Neural crest cell (in vitro differentiated cells): ENCODE measurements around the gene VWA8. TPM values are rescaled to one million over a fixed set of nuclear protein-coding genes. Genes with fewer than 3 reads are reported as not detected.

Experiments used
- DNase-seq: peaks from one replicate; pipeline ENCODE4 v3.0.0; 2021; ENCODE audit warnings: low read depth, mixed read lengths, low spot score
- H3K27ac Mint-ChIP-seq: one replicate; pipeline ENCODE4 v1.8.0; 2021; ENCODE audit warnings: mild to moderate bottlenecking, mixed read lengths; ENCODE audit not compliant: unreplicated experiment
- H3K27me3 Mint-ChIP-seq: 2 replicates; pipeline ENCODE4 v1.8.0; 2021; ENCODE audit warnings: low read depth, mild to moderate bottlenecking, mixed read lengths
- H3K36me3 Mint-ChIP-seq: 2 replicates; pipeline ENCODE4 v1.8.0; 2021; ENCODE audit warnings: low read depth, mild to moderate bottlenecking, mixed read lengths
- H3K4me1 Mint-ChIP-seq: 2 replicates; pipeline ENCODE4 v1.8.0; 2021; ENCODE audit warnings: mixed read lengths
- H3K4me3 Mint-ChIP-seq: one replicate; pipeline ENCODE4 v1.8.0; 2021; ENCODE audit warnings: mild to moderate bottlenecking, mixed read lengths
- H3K9me3 Mint-ChIP-seq: 2 replicates; pipeline ENCODE4 v1.8.0; 2021; ENCODE audit warnings: mixed read lengths
- total RNA-seq: library from RNA; stranded (reverse); gene quantifications from 2 replicates; pipeline ENCODE4 v1.2.1, GENCODE V29; 2021
- TF ChIP-seq, protein P1 (sequence below): fragments of 200-600 bp; sonication (generic); conservative IDR thresholded peaks from 2 replicates; pipeline ENCODE4 v1.5.0; 2021; ENCODE audit warnings: antibody characterized with exemption, mild to moderate bottlenecking

The VWA8 gene
- total RNA-seq, 1 donor from 2014 or later, result 19.5 TPM

DNA sequence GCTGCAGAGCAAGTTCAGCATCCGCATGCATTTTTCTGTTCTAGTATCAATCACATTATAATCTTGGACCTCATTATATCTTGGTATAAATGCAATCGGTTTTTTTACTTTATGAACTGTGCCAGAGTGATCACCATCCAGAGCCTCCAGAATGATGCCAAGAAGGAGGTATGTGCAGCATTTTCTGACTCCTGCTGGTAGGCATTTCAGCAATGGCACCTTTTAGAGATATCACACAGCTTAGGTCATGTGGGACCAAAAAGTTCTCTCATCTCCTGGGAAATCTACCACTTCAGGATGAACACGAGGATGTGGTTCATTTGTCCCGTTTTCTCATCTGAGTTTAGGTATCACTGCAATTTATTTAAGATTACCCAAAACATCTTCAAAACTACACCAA lies 220.4 kb downstream of the VWA8 start:
- Mint-ChIP-seq H3K4me1 (no peaks in the 10 kb centered on the region), H3K27ac (no peak overlapping the region), H3K9me3 (no peaks in the 10 kb centered on the region), H3K36me3 (peaks cover 8% of the 10 kb centered on the region), H3K4me3 (no peak overlapping the region), H3K27me3 (no peaks in the 10 kb centered on the region)
- no peak for DNase-seq
- TF ChIP-seq, protein P1, sequence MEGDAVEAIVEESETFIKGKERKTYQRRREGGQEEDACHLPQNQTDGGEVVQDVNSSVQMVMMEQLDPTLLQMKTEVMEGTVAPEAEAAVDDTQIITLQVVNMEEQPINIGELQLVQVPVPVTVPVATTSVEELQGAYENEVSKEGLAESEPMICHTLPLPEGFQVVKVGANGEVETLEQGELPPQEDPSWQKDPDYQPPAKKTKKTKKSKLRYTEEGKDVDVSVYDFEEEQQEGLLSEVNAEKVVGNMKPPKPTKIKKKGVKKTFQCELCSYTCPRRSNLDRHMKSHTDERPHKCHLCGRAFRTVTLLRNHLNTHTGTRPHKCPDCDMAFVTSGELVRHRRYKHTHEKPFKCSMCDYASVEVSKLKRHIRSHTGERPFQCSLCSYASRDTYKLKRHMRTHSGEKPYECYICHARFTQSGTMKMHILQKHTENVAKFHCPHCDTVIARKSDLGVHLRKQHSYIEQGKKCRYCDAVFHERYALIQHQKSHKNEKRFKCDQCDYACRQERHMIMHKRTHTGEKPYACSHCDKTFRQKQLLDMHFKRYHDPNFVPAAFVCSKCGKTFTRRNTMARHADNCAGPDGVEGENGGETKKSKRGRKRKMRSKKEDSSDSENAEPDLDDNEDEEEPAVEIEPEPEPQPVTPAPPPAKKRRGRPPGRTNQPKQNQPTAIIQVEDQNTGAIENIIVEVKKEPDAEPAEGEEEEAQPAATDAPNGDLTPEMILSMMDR, result no peak

DNA sequence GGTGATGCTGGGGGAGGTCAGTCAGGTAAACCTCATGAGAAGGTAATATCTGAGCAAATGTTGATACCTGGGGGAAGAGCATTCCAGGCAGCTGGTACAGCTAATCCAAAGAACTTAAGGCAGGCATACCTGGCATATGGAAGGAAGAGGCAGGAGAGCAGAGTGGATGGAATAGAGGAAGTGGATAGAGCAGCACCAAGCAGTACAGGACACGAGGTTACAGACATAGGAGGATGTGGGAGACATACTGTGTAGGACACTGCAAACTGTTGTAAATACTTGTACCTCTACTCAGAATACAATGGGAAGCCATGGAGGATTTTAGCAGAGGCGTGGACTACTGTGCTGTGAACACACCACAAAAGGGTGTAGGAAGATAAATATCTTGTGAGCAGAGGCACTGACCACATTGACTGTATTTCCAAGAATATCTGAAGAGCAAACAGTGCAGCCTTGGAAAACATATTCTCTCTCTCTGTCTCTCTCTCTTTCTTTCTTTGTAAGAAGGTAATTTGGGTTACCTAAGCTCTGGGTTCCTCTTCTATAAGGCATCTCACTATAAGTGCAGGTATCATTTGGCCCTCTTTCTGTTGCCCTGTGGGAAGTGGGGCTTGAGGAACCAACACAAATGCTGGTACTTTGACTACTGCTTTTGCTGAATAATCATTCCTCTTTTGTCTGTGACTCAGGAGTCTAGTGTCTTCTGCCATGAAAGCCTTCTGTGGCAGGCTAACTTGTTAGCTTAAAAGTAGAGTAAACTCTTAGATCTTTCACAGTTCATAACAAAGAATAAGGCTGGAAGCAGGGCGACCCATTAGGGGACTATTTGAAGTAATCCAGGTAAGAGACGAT lies 238.0 kb downstream of the VWA8 start:
- H3K27me3 Mint-ChIP-seq, result no peaks in the 10 kb centered on the region
- no peaks in the 10 kb centered on the region for H3K9me3 Mint-ChIP-seq
- H3K4me3 Mint-ChIP-seq, result no peak overlapping the region
- no peaks in the 10 kb centered on the region for H3K36me3 Mint-ChIP-seq
- no peak overlapping the region for H3K27ac Mint-ChIP-seq
- DNase-seq, result no peak
- H3K4me1 Mint-ChIP-seq, result no peaks in the 10 kb centered on the region
- TF ChIP-seq, protein P1, result no peak

DNA sequence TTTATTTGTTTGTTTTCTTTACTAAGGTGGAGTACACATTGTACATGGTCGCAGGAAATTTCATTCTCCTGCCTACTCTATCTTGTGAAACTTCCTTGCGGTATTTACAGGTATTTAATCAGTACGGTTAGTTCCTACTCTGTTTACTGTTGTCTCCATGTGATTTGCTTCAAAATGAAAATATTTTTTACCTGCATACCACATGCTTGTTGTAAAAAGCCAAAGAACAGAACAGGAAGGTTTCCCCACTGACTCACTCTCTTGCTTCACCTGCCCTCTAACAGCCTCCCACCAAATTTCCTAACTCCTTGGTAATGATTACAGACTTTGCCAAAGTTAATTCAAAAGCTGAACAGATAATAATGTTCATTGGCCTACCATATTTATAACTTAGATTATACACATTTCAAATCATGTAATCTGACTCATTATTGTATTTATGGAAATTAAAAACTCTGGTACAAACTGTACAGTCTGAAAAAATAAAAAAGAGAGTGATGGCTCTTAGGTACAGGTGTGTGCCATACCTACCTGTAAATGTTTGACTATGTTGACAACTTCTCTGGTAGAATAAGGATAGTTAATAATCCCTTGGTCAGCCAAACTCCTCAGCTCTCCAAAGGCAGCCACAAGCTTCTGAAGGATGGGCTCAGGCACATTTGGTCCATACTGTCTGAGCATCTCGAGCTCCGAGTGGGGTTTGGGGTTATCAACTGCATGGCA lies 239.9 kb downstream of the VWA8 start:
- Mint-ChIP-seq H3K4me3 (no peak overlapping the region), H3K36me3 (no peaks in the 10 kb centered on the region), H3K27ac (no peak overlapping the region), H3K27me3 (no peaks in the 10 kb centered on the region), H3K4me1 (no peaks in the 10 kb centered on the region), H3K9me3 (no peaks in the 10 kb centered on the region)
- TF ChIP-seq, protein P1, result no peak
- no peak for DNase-seq

DNA sequence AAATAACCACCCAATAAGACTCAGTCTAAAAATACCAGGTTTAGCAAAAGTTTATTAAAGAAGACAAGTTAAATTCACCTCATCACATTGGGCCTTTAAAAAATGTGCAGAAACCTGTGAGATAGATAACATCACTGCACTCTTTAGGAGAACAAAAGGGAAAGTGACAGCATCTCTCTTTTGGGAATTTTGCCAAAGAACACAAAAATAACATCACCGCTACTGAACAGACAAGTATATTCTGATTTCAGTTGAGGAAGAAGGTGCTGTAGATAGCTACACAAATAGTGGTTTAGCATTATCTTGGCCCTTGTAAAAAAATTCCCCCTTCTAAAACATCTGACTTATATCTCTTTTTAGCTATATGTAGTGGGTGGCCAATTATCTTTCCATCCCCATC lies 244.7 kb downstream of the VWA8 start:
- Mint-ChIP-seq H3K27ac (no peak overlapping the region), H3K36me3 (peaks cover 2% of the 10 kb centered on the region), H3K4me3 (no peak overlapping the region), H3K4me1 (peaks cover under 1% of the 10 kb centered on the region), H3K27me3 (no peaks in the 10 kb centered on the region), H3K9me3 (no peaks in the 10 kb centered on the region)
- no peak for DNase-seq
- TF ChIP-seq, protein P1, result no peak

DNA sequence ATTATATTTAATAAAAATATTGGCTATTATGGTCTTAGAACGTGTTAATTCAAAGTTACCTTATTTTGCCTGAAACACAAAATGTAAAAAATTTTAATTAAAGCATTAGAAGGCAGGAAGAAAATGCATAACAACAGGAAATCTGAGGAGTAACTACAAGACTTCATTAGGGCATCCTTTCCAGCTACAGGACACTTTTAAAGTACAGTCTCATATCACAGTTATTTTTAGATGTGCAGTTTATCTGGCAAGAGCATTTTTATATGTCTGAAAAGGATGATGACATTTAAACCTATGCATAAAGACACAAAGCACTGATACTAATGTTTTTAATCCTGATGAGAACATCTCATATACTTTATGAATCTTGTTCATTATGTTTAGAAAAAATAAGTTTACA lies 247.5 kb downstream of the VWA8 start:
- Mint-ChIP-seq H3K9me3 (no peaks in the 10 kb centered on the region), H3K4me3 (no peak overlapping the region), H3K27ac (no peak overlapping the region), H3K36me3 (peaks cover 8% of the 10 kb centered on the region), H3K4me1 (peaks cover 15% of the 10 kb centered on the region), H3K27me3 (no peaks in the 10 kb centered on the region)
- no peak for DNase-seq
- TF ChIP-seq, protein P1, result no peak
